ENCODE results near the gene ZFP3. TPM values are rescaled to one million over a fixed set of nuclear protein-coding genes. Genes with fewer than 3 reads are reported as not detected.

Gene ZFP3
- total and polyA plus RNA-seq, 2 donors (not counting 1 experiment from before 2014, with no cell fraction given): 2.6 to 3.1 TPM

DNA sequence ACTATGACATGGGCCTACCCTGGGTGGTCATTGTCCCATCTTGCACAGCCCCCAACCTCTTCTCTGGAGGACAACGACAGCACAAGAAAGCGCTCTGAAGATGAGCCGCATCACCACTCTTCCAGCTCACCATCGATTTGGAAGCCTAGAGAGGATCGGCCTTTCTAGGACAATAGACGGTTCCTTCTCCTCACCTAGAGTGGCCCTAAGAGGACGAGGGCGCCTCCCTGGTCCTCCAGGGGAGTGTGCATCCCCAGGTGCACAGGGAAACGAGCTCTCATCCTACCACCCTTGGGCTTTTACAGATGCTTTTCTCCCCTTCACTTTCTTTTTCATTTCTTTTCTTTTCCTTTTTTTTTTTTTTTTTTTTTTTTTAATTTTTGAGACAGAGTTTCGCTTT lies 22.7 kb upstream of the ZFP3 start:
- Histone ChIP-seq H3K4me3 (replicated peaks in 1 of 4; ENCODE audit: control extremely low read depth in 1 of 4, insufficient read depth in 1 of 4, low read depth in 3 of 4, low read length in 4 of 4) (no peak overlapping the region), H3K27me3 (ENCODE audit: control insufficient read depth, insufficient read depth, low read length) (no peaks in the 10 kb centered on the region), H4K20me1 (ENCODE audit: control insufficient read depth, extremely low read depth, insufficient read depth, low read length) (no peaks in the 10 kb centered on the region), H2AFZ (ENCODE audit: low read length) (no peak overlapping the region), H3K79me2 (ENCODE audit: control insufficient read depth, insufficient read depth, low read length) (no peaks in the 10 kb centered on the region), H3K36me3 (ENCODE audit: control insufficient read depth, insufficient read depth, low read length) (no peaks in the 10 kb centered on the region), H3K9ac (ENCODE audit: insufficient read depth, low read length) (no peak overlapping the region), H3K27ac (ENCODE audit: insufficient read depth, low read length) (no peak overlapping the region), H3K4me2 (ENCODE audit: extremely low read depth, insufficient read depth, low read length) (no peak overlapping the region), H3K9me3 (ENCODE audit: control insufficient read depth, insufficient read depth, low read depth, low read length) (no peaks in the 10 kb centered on the region), H3K4me1 (ENCODE audit: control insufficient read depth, extremely low read depth, insufficient read depth, low read length) (no peaks in the 10 kb centered on the region)
- no peak for DNase-seq (ENCODE audit: low read depth in 2 of 2)
- TF ChIP-seq, protein P1, sequence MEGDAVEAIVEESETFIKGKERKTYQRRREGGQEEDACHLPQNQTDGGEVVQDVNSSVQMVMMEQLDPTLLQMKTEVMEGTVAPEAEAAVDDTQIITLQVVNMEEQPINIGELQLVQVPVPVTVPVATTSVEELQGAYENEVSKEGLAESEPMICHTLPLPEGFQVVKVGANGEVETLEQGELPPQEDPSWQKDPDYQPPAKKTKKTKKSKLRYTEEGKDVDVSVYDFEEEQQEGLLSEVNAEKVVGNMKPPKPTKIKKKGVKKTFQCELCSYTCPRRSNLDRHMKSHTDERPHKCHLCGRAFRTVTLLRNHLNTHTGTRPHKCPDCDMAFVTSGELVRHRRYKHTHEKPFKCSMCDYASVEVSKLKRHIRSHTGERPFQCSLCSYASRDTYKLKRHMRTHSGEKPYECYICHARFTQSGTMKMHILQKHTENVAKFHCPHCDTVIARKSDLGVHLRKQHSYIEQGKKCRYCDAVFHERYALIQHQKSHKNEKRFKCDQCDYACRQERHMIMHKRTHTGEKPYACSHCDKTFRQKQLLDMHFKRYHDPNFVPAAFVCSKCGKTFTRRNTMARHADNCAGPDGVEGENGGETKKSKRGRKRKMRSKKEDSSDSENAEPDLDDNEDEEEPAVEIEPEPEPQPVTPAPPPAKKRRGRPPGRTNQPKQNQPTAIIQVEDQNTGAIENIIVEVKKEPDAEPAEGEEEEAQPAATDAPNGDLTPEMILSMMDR (conservative IDR thresholded peaks at IDR 0.05 in 1 of 2, IDR thresholded peaks at IDR 0.05 in 1 of 2; ENCODE audit: low read depth in 1 of 2, low read length in 2 of 2): no peak
- no peak for TF ChIP-seq EZH2 (IDR thresholded peaks at IDR 0.05; ENCODE audit: low read length, missing control alignments)

- H3K9ac ChIP-seq (ENCODE audit: insufficient read depth, low read length): no peak overlapping the region
- no peaks in the 10 kb centered on the region for H3K36me3 ChIP-seq (ENCODE audit: control insufficient read depth, insufficient read depth, low read length)
- no peak overlapping the region for H3K27ac ChIP-seq (ENCODE audit: insufficient read depth, low read length)
- H3K27me3 ChIP-seq (ENCODE audit: control insufficient read depth, insufficient read depth, low read length): no peaks in the 10 kb centered on the region
- no peak overlapping the region for H3K4me3 ChIP-seq (replicated peaks in 1 of 4; ENCODE audit: control extremely low read depth in 1 of 4, insufficient read depth in 1 of 4, low read depth in 3 of 4, low read length in 4 of 4)
- no peaks in the 10 kb centered on the region for H3K9me3 ChIP-seq (ENCODE audit: control insufficient read depth, insufficient read depth, low read depth, low read length)
- H3K79me2 ChIP-seq (ENCODE audit: control insufficient read depth, insufficient read depth, low read length): no peaks in the 10 kb centered on the region
- DNase-seq (ENCODE audit: low read depth in 2 of 2): peak in 1 of 2 donors; percentile 16
- TF ChIP-seq EZH2 (IDR thresholded peaks at IDR 0.05; ENCODE audit: low read length, missing control alignments): no peak
- TF ChIP-seq, protein P1 (conservative IDR thresholded peaks at IDR 0.05 in 1 of 2, IDR thresholded peaks at IDR 0.05 in 1 of 2; ENCODE audit: low read depth in 1 of 2, low read length in 2 of 2): no peak
- no peaks in the 10 kb centered on the region for H3K4me1 ChIP-seq (ENCODE audit: control insufficient read depth, extremely low read depth, insufficient read depth, low read length)
- H3K4me2 ChIP-seq (ENCODE audit: extremely low read depth, insufficient read depth, low read length): no peak overlapping the region
- H2AFZ ChIP-seq (ENCODE audit: low read length): no peak overlapping the region
- no peaks in the 10 kb centered on the region for H4K20me1 ChIP-seq (ENCODE audit: control insufficient read depth, extremely low read depth, insufficient read depth, low read length)
Observed at GRCh38 chr17:5065227-5065744, 13.0 kb upstream of the ZFP3 start.

DNA sequence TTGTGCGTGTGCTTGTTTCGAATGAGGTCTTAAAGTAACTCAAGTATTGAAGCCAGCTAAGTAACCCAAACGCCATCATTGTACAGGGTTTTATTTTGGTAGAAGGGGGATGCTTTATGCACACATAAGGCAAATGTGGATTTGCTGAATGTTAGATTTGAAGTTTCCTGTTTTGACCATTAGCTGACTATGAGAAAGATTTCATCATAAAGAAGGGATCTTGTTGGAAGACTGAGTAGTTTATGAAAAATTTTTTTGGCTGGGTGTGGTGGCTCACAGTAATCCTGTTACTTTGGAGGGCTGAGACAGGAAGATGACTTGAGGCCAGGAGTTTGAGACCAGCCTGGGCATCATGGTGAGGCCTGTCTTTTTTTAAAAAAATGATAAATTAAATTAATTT lies 10.0 kb upstream of the ZFP3 start:
- Histone ChIP-seq H3K4me3 (replicated peaks in 1 of 4; ENCODE audit: control extremely low read depth in 1 of 4, insufficient read depth in 1 of 4, low read depth in 3 of 4, low read length in 4 of 4) (no peak overlapping the region), H3K4me2 (ENCODE audit: extremely low read depth, insufficient read depth, low read length) (no peak overlapping the region), H3K9me3 (ENCODE audit: control insufficient read depth, insufficient read depth, low read depth, low read length) (no peaks in the 10 kb centered on the region), H3K79me2 (ENCODE audit: control insufficient read depth, insufficient read depth, low read length) (no peaks in the 10 kb centered on the region), H3K9ac (ENCODE audit: insufficient read depth, low read length) (no peak overlapping the region), H2AFZ (ENCODE audit: low read length) (no peak overlapping the region), H3K27ac (ENCODE audit: insufficient read depth, low read length) (no peak overlapping the region), H3K27me3 (ENCODE audit: control insufficient read depth, insufficient read depth, low read length) (no peaks in the 10 kb centered on the region), H3K4me1 (ENCODE audit: control insufficient read depth, extremely low read depth, insufficient read depth, low read length) (no peaks in the 10 kb centered on the region), H3K36me3 (ENCODE audit: control insufficient read depth, insufficient read depth, low read length) (no peaks in the 10 kb centered on the region), H4K20me1 (ENCODE audit: control insufficient read depth, extremely low read depth, insufficient read depth, low read length) (no peaks in the 10 kb centered on the region)
- TF ChIP-seq, protein P1 (conservative IDR thresholded peaks at IDR 0.05 in 1 of 2, IDR thresholded peaks at IDR 0.05 in 1 of 2; ENCODE audit: low read depth in 1 of 2, low read length in 2 of 2): no peak
- no peak for TF ChIP-seq EZH2 (IDR thresholded peaks at IDR 0.05; ENCODE audit: low read length, missing control alignments)
- DNase-seq (ENCODE audit: low read depth in 2 of 2): no peak
